Measurements from ENCODE around the gene KRT38.

The KRT38 gene

GRCh38 chr17:41440531-41441033, at the start of gene KRT38:
Gene KRT38 (minus strand): TSS chr17:41440983. CDS start chr17:41440921, 62 bp downstream.
- DNase-seq: no peak

DNA sequence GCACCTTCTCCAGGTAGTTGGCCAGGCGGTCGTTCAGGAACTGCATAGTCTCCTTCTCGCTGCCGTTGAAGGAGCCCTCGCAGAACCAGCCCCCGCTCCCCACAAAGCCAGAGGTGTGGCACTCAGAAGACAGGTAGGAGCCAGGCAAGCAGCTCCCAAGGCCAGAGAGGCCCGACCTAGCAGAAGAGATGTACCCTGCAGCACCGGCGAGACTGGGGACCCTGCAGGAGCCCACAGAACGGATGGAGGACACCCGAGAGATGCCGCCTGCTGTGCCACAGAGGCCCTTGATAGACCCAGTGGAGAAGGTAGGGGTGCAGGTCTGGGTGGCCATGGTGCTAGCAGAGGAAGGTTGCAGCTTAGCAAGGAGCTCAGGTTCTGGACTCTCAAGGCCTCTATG, 48.7 kb upstream of the KRT38 start, which contains the start of gene KRT36:
KRT36 (minus strand) TSS at position 380 of the 400 bp plus-strand sequence; CDS start at position 334, 46 bp downstream.
- DNase-seq: no peak

DNA sequence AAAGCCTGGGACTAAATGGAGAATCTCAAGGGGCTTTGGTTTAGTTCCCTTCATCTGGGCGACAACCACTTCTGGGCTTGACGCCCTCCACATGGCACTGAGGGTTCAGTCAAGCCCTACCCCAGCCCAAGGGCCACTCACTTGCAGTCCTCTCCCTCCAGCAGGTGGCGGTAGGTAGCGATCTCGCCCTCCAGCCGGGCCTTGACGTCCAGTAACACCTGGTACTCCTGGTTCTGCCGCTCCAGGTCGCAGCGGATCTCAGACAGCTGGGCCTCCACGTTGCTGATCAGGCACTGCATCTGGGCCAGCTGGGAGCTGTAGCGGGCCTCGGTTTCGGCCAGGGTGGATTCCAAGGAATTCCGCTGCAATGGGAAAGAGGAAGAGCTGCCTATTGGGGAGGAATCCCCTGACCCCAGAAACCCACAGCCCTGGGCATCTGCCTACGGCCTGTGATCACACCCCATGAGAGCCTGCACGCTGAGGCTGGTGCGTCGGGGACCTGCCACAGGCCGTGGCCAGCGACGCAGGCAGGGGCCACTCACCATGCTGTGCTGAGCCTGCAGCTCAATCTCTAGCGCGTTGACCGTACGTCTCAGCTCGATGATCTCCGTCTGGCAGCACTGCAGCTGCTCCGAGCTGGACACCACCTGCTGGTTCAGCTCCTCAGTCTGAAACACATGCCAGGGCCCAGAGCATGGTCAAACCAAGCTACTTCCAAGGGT, 46.2 kb upstream of the KRT38 start:
- no peak for DNase-seq

GRCh38 chr17:41486316-41486715, 45.5 kb upstream of the KRT38 start:
- DNase-seq: no peak

GRCh38 chr17:41484920-41485904, 44.4 kb upstream of the KRT38 start:
- DNase-seq: no peak

DNA sequence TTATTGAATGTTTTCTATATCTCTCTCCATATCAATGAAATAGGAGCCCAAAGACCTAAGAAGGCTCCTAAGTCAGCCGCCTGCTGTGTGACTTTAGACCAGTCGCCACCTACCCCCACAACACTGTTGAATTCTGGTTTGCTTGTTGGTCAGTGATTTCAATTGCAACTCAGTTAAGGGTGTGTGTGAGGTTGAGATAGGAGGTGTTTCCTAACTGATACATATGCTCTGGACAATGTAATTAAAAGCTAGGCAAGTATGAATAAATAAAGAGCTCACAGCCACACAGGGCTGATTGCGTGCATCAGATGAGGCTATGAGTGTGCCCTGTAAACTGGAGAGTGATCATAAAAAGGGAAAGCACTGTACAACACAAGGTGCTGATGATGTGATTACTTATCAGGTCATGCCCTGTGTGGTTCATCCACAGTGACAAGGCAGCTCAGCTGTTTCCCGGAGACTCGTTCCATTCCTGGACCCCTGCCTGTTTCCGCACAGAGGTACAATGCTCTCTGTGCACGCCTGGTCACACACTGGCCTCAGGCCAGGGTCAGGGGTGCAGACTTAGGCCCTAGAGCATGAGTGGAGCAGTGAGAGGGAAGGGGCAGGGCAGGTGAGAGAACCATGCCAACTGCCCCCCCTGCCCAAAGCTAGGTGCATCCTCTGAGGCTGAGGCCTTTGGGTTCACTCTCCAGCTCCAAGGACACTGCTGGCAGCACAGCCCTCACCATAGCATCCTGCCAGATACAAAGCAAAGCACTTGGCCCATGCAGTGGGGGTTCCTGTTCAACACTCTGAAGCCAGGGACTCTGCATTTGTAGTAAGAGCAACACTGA, 43.4 kb upstream of the KRT38 start:
- no peak for DNase-seq

- DNase-seq: no peak
Measured at GRCh38 chr17:41483531-41483930, 42.7 kb upstream of the KRT38 start.

DNA sequence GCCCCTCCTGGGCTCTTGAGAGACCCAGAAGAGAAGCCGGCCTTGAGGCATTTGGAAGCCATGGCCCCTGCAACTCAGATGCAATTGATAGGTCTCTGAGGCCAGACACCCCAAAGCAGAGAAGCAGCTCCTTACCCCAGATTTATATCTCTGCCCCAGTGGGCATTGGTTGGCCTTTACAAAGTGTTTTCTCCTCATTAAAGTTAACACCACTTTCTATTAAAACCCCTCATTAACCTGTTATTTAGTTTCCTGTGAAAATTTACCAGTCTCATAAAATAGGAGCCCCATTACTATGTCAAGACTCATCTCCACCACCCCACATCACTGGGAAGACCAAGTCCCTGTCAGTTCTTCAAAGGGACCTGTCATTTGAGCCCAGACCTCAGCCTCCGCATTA, 40.3 kb upstream of the KRT38 start, which contains the start of gene KRT35:
KRT35 (minus strand) TSS at position 116 of the 400 bp plus-strand sequence; CDS start at position 62, 54 bp downstream.
- no peak for DNase-seq

- DNase-seq: no peak
Measured at GRCh38 chr17:41480581-41480980, 39.8 kb upstream of the KRT38 start.

DNA sequence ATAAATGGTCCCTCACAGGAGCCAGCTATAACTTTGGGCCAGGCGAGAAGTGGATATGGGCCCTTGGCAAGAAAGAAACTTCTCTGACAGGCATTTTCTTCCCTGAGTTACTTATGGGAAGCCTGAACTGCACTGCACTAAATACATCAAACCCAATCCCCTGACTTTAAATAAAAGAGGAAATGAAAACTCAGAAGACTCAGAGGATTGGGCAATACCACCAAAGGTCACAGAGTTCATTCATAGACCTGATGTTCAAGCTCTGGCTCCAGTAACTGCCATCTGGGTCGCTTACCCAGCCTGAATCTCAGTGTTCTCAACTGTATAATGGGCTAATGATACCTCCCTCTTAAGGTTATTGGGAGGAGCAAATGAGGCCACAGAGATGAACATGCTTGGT, 39.4 kb upstream of the KRT38 start:
- no peak for DNase-seq

GRCh38 chr17:41478237-41478636, 37.5 kb upstream of the KRT38 start:
- no peak for DNase-seq

- DNase-seq: no peak
Measured at GRCh38 chr17:41476866-41477815, 36.4 kb upstream of the KRT38 start.

GRCh38 chr17:41475421-41475820, 34.6 kb upstream of the KRT38 start:
- no peak for DNase-seq

- no peak for DNase-seq
Measured at GRCh38 chr17:41474863-41475262, 34.1 kb upstream of the KRT38 start.

DNA sequence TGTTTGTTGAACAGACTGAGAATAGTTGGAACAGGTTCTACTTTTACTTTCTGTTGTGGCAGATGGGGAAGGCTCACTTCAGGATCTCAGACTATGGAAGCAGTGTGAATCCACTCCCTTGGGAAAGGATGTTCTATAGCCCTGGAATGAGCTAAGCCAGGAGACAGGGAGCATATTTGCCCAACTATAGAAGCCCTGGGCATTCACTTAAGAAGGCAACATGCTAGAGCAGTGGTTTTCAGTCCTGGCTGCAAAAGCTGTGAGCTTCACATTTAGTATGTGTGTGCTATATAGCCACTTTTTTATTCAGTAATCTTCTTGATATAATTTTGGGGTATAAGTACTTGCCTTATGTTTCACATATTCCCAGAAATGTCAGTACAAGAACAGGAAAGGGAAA, 27.6 kb upstream of the KRT38 start:
- no peak for DNase-seq

DNA sequence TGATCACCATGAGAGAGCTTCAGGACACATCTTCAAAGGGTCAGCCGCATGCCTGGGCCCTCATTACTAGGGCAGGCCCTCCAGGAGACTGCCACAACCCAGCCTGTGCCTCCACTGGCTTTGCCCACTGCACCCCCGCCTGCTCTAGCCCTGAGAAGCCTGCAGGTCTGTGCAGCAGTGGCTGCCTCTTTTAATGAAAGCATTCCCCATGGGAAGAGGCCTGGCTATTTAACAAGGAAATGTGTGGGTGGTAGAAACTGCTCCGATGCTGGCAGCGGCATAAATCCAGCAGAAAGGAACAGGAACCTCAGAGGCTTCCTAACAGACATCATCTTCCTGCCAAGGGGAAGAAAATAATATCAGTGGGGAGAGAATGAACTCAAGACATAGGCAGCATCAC, 26.8 kb upstream of the KRT38 start:
- DNase-seq: no peak

DNA sequence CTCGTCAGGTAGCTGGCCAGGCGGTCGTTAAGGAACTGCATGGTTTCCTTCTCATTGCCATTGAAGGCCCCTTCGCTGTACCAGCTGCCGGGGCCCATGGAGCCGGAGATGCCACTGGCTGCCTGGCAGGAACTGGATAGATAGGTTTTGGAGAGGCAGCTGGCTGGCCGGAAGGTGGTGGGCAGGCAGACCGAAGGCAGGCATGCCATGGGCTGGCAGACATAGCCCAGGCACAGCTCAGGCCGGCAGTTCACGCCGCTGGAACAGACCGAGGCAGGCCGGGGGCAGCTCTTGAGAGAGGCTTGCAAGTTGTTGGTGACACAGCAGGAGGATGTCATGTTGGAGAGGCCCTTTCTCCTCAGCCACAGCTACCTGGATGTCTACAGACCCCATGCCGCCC, 26.2 kb upstream of the KRT38 start, which contains the start of gene KRT32:
KRT32 (minus strand) TSS at position 399 of the 400 bp plus-strand sequence; CDS start at position 338, 61 bp downstream.
- DNase-seq: no peak

DNA sequence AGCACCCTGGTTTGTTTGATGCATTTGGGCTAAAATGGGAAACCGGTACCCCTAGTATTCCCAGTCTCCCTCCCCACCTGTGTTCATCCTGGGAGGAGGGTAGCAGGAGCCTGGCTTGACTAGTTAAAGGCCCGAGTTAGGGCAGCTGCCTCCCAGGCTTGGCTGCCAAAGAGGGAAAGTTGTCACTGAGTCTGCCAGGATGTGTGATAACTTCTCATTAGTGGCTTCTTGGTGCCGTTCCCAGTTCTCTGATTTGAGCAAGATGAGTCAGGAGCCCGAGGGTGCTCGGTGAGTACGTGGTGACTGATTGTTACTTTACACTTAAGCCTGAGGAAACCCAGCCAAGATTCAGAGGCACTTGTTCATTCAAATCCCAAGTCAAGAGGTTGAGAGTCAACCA, 23.9 kb upstream of the KRT38 start:
- no peak for DNase-seq

DNA sequence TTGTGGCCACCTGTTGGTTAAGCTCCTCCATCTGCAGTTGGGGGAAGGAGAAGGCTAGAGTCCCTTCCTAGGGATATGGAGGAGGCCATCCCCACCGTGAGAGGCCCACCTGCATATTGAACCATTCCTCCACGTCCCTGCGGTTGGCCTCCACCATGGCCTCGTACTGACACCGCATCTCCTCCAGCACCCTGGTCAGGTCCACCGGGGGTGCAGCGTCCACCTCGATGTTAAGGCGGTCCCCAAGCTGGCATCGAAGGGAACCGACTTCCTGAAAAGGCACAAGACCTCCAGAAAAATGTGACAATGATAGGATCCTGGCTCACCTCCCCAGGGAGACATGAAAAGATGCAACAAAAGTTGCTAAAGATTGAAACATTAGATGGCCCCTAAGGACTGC, 23.4 kb upstream of the KRT38 start:
- no peak for DNase-seq

- no peak for DNase-seq
Measured at GRCh38 chr17:41463746-41464145, 23.0 kb upstream of the KRT38 start.

DNA sequence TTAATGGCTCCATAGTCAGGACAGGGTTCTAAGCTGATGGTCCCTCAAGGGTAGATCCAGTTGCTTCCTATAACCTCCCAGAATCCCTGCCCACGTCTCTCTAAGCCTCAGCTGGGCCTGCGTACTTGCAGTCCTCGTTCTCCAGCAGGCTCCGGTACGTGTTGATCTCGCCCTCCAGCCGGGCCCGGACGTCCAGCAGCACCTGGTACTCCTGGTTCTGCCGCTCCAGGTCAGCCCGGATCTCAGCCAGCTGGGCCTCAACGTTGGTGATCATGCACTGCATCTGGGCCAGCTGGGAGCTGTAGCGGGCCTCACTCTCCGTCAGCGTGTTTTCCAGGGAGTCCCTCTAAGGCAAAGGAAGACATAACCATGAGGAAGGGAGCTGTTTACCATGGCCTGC, 21.9 kb upstream of the KRT38 start:
- no peak for DNase-seq

Data from midbrain (tissue), 1 donor.